Right ventricle myocardium inferior (tissue), 1 donor: Measurements from ENCODE around the gene IARS1. TPM values are rescaled to one million over a fixed set of nuclear protein-coding genes. Genes with fewer than 3 reads are reported as not detected.

Experiments used
- ATAC-seq: fragments of 200-7000 bp; cut with Tn5 transposase; one replicate; pipeline ENCODE4 v1.9.1; 2020; ENCODE audit warnings: mild to moderate bottlenecking, moderate library complexity
- DNase-seq: peaks from one replicate; pipeline ENCODE4 v3.0.0; 2021; ENCODE audit errors: missing footprints
- intact Hi-C: fragments of 100-400 bp; cut with DNase I; formaldehyde crosslinking; loops from one replicate; pipeline ENCODE4 v1.11.0; 2022
- long read RNA-seq: library from polyadenylated mRNA; unstranded; transcript quantifications from one replicate; pipeline ENCODE4 v2.0.0, GENCODE V29; 2021
- total RNA-seq: library from RNA; stranded (reverse); fragmentation: NEBNext Ultra II Directional; extraction: Animal tissue kit (Norgen Biotek cat#: 25700); gene quantifications from one replicate; pipeline ENCODE4 v1.2.1, GENCODE V29; 2021
- donor health status: DM: no; HTN: yes; CAD: no; lungs with severe emphysema.

Gene IARS1
- 54.7 TPM for total RNA-seq
- long read RNA-seq, full-length matches to known transcripts, result 13 of 51 reads
- long read RNA-seq, partial matches to known transcripts, result 35 of 51 reads
- long read RNA-seq, other reads (novel, unspliced or antisense), result 3 of 51 reads

GRCh38 chr9:92293452-92294296 is at the start of gene IARS1:
Gene IARS1 (minus strand): TSS chr9:92293697. CDS start chr9:92289419, 4,278 bp downstream.
- ATAC-seq, result peak; percentile 100
- DNase-seq, result peak; percentile 99
- intact Hi-C loops, result loop anchor here (1.0 to 10.0 kb wide), 3 partner anchors 32 to 159 kb away; partner anchors contain the start of genes CENPP and NOL8

DNA sequence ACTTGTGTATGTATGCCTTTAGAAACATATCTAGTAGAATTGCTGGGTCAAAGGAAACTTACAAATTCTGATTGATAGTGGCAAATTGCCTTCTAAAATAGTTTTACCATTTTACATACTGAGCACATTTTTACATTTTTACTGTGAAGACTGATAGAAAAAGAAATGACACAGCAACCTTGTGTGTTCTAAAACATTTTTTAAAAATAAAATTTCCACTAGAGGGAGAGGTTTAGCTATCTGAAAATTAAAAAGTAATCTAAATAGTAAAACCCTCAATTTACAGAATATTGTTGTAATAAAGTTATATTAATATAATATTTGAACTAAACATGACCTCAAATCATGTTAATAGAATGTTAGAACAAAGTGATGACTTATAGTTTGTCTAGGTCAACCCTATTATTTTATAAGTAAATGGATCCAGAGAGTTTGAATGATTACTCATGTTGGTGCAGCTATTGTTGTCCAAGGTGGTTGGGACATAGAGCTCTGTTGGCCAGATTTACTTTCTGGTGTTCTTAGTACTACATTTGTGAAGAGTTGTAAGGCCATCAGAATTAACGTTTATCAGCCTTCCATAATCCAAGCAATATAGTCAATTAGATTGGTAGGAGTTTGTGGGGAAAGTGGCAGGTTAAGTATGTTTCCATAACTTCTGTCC is 49.5 kb upstream of the IARS1 start:
- no peak for ATAC-seq
- no peak for DNase-seq
- intact Hi-C loops, result loop anchor here (5.0 kb wide), 1 partner anchor 294 kb away; no protein-coding TSS in a partner anchor

GRCh38 chr9:92341578-92341977 is 48.1 kb upstream of the IARS1 start:
- ATAC-seq (no peak), DNase-seq (no peak)
- intact Hi-C loops, result loop anchor here (5.0 kb wide), 1 partner anchor 296 kb away; no protein-coding TSS in a partner anchor

DNA sequence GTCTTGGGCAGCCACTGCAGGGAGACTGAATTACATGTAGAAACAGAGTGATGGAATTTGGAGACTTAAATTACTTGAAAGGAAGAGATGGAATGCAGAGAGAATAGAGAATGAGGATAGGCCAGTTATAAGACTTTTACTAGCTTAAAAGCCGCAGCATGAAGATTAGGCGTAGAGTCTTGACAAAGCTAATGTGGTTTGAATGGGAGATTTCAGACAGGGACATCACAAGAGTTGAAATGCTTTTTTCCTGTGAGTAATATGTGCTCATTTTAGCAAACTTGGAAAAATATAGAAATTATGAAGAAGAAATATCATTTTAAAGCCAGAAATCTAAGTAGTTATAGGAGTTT is 39.8 kb upstream of the IARS1 start:
- intact Hi-C loops, result no loop called here
- no peak for DNase-seq
- peak; percentile 33 for ATAC-seq

DNA sequence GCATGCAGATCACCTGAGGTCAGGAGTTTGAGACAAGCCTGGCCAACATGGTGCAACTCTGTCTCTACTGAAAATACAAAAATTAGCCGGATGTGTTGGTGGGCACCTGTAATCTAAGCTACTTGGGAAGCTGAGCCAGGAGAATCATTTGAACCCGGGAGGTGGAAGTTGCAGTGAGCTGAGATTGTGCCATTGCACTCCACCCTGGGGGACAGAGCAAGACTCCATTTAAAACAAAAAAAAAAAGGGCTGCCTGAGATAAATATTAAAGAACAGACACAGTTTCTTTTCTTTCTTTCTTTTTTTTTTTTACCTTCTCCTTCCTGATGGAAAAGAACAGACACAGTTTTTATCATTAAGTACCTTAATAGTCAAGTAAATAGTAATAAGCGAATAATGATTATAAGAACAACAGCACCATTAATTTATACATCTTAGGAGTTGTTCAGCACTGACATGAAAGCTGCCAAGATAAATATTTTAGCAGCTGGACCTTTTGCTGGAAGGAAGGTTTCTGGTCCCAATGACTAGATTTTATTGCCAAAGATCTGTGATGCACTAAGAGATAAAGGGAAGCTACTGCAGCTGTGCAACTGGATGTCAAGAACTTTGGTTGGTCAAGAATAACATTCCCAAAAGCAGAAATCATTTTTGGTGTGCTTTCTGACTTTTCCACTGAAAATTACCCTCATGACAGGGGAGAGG is 39.2 kb upstream of the IARS1 start:
- intact Hi-C loops, result no loop called here
- ATAC-seq (peak; percentile 92), DNase-seq (no peak)

GRCh38 chr9:92328225-92328624 is 34.7 kb upstream of the IARS1 start:
- intact Hi-C loops, result loop anchor here (5.0 to 10.0 kb wide), 2 partner anchors 304 to 437 kb away; partner anchors contain the start of gene BICD2
- DNase-seq (no peak), ATAC-seq (no peak)

- intact Hi-C loops, result loop anchor here (5.0 to 10.0 kb wide), 2 partner anchors 305 to 437 kb away; partner anchors contain the start of gene BICD2
Measured at GRCh38 chr9:92327283-92327850, 33.9 kb upstream of the IARS1 start.

GRCh38 chr9:92325991-92326500 is 32.5 kb upstream of the IARS1 start:
- DNase-seq (no peak), ATAC-seq (peak; percentile 1)
- intact Hi-C loops, result loop anchor here (1.0 to 10.0 kb wide), 3 partner anchors 33 to 439 kb away; partner anchors contain the start of genes BICD2 and IARS1

More at GRCh38 chr9:92327283-92327850, 33.9 kb upstream of the IARS1 start:
- DNase-seq, result no peak
- no peak for ATAC-seq

DNA sequence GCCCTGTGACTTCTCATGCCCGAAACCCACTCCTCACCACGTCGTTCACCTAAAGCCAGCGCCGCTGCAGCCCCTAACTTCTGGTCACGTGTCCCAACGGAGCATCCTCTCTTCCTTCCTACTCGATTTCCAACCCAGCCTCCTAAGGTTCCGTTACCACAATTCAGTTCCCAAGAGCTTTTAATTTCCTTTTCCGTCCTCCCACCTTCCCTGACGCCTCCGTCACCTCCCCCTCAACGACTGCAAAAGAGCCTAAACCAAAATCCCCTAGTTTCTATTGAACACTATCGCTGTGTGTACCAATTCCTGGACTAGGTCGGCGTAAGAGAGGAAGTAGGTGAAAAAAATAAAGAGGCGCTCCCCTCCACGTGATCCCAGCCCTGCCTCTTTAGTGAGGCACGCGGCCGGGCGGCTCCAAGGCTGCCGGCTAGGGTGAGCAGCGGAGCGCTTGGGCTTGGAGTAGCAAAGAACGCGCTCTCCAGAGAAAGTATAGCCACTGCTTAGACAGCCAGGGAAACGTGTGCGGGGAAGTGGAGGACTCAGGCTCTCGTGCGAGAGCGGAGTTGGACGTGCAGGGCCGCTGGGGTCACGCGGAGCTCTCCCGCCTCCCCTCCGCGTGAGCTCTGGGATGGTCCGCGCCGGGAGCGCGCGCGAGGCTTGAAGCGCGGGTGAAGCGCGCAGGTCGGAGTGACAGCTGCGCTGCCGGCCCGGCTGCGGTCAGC is 31.9 kb upstream of the IARS1 start, which contains the start of the genes CENPP and NOL8:
Gene CENPP, plus strand, starts transcription at position 685 of the 722 bp plus-strand sequence.
Gene NOL8, minus strand, starts transcription at position 82 of the 722 bp plus-strand sequence. CDS start 1,189 bp downstream, outside the sequence.
- DNase-seq (peak; percentile 93), ATAC-seq (peak; percentile 98)
- intact Hi-C loops, result loop anchor here (1.0 to 10.0 kb wide), 3 partner anchors 32 to 439 kb away; partner anchors contain the start of genes BICD2 and IARS1

DNA sequence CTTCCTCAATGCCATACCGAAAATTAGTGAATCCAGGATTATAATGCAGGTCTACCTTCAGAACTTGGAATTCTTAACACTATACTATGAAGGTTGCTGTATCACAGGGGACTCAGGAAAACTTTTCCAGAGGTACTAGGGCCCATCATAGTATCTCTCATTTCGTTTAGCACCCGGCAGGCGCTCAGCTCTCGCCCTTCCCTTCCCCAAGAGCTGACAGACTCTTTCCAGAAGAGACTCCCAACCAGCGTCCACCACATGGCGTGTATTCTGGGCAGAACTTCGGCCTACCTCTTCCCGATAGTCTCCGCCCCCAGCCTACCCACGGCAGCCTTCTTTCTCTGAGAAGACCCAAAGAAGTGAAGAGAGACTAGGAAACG is 31.4 kb upstream of the IARS1 start:
- peak; percentile 33 for ATAC-seq
- no peak for DNase-seq
- intact Hi-C loops, result loop anchor here (1.0 to 10.0 kb wide), 3 partner anchors 32 to 440 kb away; partner anchors contain the start of genes BICD2 and IARS1

DNA sequence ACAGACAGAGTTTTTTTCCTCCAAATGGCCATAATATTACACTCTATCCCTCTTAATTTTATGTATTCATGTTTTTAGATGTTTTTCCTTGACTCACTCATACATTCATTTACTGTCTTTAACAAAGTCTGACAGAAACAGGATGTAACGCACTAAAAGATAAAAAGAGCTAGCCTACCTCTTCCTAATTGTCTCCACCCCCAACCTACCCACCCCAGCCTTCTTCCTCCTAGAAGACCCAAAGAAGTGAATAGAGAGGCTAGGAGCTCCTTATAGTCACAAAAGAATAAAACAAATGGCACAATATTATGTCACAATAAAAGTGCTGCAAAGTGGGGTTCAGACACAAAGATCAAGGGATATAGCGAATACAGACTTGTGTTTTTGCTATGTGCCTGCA is 30.9 kb upstream of the IARS1 start:
- no peak for ATAC-seq
- intact Hi-C loops, result loop anchor here (10.0 kb wide), 1 partner anchor 440 kb away; the partner anchor contains the start of gene BICD2
- DNase-seq, result no peak

DNA sequence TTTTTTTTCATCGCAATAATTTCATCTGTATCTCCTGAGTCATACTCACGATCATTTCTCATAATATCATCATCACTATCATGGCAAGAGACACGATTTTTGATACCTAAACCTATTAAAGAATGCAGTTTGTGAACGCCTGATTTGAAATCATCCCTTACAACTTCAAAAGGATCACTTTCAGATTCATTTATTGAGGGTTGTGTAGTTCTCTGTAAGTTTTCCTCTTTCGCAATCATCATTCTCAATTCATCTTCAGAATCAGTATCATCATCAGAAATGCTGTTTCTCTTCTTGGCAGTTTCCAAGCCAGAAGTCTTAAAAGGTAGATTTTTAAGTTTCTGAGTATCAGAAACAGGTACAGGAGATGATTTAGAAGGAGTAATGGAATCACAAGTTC is 22.0 kb upstream of the IARS1 start:
- ATAC-seq, result no peak
- no peak for DNase-seq
- intact Hi-C loops, result no loop called here

- intact Hi-C loops, result no loop called here
- ATAC-seq (peak; percentile 75), DNase-seq (no peak)
Measured at GRCh38 chr9:92313624-92314012, 20.1 kb upstream of the IARS1 start.

DNA sequence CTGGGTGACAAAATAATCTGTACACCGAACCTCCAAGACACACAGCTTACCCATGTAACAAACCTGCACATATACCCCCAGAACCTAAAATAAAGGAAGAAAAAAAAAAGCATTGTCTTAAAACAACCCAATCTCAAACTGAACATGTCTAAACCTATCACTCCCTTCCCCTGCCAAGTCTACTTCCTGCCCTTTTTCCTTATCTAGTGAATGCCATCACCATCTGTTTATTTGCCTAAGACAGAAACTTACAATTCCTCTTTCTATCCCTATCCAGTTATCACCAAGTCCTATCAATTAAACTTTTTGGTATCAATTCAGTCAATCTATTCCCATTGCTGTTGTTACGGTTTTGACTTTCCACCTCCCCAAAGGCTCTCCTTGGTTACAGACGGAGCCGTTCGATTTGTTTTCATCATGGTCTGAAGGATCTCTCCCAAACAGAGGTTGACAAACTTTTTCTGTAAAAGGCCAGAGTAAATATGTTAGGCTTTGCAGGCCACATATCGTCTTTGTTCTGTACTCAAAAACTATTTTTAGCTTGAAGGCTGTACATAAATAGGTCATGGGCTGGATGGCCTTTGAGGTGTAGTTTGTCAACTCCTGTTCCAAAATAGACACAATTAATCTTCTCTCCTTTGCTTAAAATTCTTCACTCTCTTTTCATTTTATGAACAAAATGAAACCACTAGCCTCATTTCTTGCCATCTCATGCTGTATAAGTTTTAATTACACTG is 19.6 kb upstream of the IARS1 start:
- intact Hi-C loops, result no loop called here
- ATAC-seq, result no peak
- DNase-seq, result no peak

DNA sequence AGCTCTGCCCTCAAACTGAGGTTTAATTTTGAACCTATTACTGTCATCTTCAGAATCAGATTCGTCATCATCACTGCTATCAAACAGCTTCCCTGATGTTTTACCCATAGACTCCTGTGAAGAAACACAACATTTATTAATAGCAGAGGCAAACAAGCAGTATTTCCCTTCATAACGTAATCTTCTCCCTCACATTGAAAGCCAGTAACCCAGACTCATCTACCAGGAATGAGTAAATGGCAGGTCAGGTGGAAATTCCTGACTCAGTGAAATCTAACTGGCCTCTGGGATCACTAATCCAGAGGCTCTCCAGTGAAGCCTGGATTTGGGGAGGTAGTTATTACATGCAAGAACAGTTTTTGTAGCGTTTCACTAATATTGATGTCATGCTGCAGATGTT is 17.1 kb upstream of the IARS1 start:
- intact Hi-C loops, result no loop called here
- ATAC-seq (no peak), DNase-seq (no peak)

DNA sequence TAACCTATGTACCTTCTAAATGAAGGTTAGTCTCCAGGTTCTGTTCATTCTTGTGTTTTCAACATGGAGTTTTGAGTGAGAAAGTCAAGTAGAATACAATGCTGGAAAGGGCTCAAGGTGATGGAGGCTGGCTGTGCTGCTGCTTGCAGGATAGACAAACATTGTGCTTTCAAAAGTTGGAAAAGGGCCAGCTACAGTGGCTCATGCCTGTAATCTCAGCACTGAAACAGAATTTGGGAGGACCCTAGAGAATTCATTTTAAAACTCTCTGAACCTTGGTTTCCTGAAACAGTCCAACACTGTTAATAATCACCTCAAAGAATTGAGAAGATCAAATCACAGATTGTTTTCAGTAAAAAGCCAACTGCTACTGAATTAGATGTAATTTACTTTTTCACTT is 15.4 kb upstream of the IARS1 start:
- ATAC-seq, result no peak

GRCh38 chr9:92300936-92301335 is 7.4 kb upstream of the IARS1 start:
- DNase-seq, result no peak
- no peak for ATAC-seq
- intact Hi-C loops, result no loop called here

More for the DNA sequence above, 15.4 kb upstream of the IARS1 start:
- no peak for DNase-seq
- intact Hi-C loops, result no loop called here
